Erythroblast (primary cell): ENCODE results near the gene SMOC2.

ENCODE experiments used
- DNase-seq, 2 experiments: peaks; one replicate each; lab custom pipeline; 2025; lab: John Stamatoyannopoulos, UW
- GATA1 ChIP-seq: IDR thresholded peaks from 2 replicates; pipeline ENCODE4 v1.6.1; 2011; ENCODE audit warnings: low read depth, mild to moderate bottlenecking, control low read depth, low read length, moderate library complexity
- POLR2A ChIP-seq: IDR thresholded peaks from 2 replicates; pipeline ENCODE4 v1.6.1; 2011; ENCODE audit warnings: mild to moderate bottlenecking, low read length

Gene SMOC2

GRCh38 chr6:168715643-168716481 lies 274.9 kb downstream of the SMOC2 start:
- TF ChIP-seq POLR2A (no peak), GATA1 (no peak)
- no peak for DNase-seq

GRCh38 chr6:168716581-168716980 lies 275.6 kb downstream of the SMOC2 start:
- TF ChIP-seq GATA1 = no peak
- TF ChIP-seq POLR2A = no peak
- no peak for DNase-seq

GRCh38 chr6:168717491-168717890 lies 276.5 kb downstream of the SMOC2 start:
- TF ChIP-seq GATA1 (no peak), POLR2A (no peak)
- no peak for DNase-seq
